GM18951 (cell line): ENCODE measurements around the gene PAX7.
"Not testable (repeated sequence)": the region's sequence is repeated elsewhere in the genome, so short reads cannot be mapped to it uniquely, and the experiment has no call there.

Experiments used
- POLR2A ChIP-seq: IDR thresholded peaks from 4 replicates; pipeline ENCODE4 v1.6.1; 2011; ENCODE audit warnings: mild to moderate bottlenecking; ENCODE audit not compliant: insufficient read length, insufficient read depth; ENCODE audit errors: extremely low read depth
- in situ Hi-C: fragments of 300-500 bp; cut with MboI; formaldehyde crosslinking; loops from one replicate; pipeline ENCODE4 v1.12.0; 2022; ENCODE audit warnings: low sequenced_read_pairs, mixed read lengths, inconsistent platforms; ENCODE audit not compliant: unreplicated experiment

PAX7 gene

DNA sequence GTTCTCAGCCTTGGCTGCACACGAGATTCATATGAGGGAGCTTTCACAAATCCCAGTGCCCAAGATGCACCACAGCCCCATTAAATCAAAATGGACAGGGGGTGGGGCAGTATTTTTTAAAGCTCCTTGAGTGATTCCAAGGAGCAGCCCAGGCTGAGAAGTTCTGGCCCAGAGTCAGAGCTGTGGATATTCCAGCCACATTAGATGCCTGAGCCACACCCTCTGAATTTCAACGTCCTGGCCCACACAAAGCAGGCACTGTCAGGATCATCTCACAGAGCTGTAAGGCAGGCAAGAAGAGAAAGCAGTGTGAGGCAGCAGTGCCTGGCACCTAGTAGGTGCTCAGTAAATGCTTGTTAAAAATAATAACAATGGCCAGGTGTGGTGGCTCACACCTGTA lies 37.4 kb downstream of the PAX7 start:
- in situ Hi-C loops = no loop called here
- TF ChIP-seq POLR2A = no peak

DNA sequence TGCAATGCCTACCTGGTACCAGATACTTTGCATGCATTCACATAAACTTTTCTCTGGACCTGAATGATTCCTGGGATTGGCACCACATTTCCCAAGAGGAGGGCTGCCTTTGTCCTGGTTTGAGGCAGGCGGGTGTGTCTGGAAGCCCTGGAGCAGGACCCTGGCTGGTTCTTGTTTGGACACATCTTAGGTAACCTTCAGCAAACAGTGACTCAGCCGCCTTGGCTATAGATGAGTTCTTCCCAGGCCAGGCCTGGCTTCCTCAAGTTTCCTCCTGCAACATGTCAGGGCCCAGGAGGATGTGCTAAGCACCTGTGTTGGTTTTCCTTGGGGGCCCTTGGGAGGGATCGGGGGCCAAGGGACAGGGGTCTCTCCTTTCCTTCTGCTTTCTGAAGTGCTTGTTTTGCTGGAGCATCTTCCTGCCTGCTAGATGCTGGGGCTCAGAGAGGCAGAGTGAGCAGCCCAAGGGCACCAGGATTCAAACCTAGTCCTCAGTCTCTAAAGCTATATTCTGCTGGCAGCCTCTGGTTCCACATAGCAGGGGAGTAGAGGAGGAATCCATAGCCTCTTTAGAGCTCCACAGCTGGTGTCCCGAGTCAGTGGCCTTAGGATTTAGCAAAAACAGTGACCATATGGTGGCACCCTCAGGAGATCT lies 38.2 kb downstream of the PAX7 start:
- no peak for TF ChIP-seq POLR2A

DNA sequence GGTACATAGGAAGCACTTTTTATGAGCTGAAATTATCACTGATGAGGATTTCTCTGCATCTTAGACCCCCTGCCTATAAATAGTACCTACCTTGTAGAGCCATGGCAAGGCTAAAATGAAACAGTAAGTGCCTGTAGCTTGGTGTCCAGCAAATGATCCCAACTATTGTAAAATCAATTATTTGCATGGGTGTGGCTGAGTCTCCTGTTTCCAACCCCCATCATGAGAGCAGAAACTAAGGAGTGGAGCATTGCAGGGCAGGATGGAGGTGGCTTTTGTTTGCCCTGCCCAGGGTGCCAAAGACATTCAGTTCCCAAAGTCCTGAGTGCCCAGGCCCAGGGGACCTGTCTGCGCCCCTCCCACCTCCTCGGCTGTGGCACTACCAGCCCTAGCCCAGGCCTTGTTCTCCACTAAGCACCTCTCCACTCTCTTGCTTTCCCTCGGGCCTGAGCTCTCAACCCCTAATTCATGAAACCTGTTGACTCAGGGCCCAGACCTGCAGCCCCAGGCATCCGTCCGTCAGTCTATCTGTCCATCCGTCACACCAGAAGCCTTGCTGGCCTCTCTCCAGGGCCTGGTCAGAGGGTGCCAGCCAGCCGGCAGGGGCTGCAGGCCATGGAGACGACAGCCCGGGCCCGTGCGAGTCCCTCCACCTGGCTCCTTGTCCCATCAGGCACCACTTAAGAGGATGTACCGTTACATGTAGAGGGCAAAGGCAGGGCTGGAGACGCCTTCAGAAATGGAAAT lies 39.6 kb downstream of the PAX7 start:
- TF ChIP-seq POLR2A = no peak
- in situ Hi-C loops = no loop called here

More for the DNA sequence above, 38.2 kb downstream of the PAX7 start:
- in situ Hi-C loops = no loop called here

DNA sequence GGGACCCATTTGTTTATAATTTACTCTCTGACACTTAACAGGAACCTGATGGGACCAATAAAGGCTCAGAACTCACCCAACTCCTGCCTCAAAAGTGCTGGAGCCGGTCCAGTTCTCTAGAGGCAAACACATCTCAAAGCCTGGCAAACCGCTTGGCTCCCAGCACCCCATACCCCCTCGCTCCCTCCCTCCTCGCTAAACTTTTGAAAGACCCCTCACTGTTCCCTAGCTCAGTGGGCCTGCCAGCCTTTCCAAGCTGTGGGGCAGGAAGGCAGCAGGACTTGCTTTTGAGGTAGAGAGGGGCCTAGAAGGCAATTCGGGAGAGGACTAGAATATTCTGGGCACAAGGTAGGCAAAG lies 40.2 kb downstream of the PAX7 start:
- no peak for TF ChIP-seq POLR2A

DNA sequence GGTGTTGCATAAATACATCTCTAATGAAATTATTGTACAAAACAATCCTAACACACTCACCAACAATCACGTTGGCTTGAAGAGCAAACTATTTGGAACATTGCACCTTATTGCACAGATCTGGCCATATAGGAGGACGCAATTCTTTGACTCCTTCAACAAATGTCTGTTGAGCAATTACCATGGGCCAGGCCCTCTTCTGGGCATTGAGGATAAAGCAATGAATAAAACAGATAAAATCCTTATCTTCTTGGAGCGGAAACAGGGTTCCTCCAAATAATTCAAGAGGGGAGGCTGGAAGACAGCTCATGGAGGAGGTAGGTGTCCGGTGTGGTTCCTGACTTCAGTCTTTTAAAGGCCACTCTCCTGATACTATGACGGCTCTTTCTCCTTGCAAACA lies 43.3 kb downstream of the PAX7 start:
- TF ChIP-seq POLR2A = no peak
- in situ Hi-C loops = no loop called here

More for the DNA sequence above, 40.2 kb downstream of the PAX7 start:
- in situ Hi-C loops = no loop called here

DNA sequence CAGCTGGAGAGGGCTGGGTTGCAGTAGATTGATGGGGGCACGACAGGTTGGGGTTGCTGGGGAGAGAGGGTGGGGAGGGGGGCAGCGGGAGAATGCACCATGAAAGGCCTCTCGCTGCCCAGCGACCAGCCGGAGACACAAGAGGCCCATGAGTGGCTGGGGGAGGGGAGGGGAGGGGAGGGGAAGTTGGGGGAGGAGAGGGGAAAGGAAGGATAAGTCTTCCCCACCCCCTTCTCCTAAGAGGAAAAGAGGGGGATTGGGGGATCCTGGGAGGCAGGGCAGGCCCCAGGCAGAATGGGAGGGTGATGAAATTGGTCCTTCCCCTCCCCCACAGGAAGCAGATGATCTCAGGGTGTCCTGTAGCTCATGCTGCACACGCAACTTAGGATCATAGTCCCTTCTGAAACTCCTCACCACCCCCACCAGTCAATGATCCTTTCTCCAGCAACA lies 45.7 kb downstream of the PAX7 start:
- no peak for TF ChIP-seq POLR2A
- in situ Hi-C loops = no loop called here

DNA sequence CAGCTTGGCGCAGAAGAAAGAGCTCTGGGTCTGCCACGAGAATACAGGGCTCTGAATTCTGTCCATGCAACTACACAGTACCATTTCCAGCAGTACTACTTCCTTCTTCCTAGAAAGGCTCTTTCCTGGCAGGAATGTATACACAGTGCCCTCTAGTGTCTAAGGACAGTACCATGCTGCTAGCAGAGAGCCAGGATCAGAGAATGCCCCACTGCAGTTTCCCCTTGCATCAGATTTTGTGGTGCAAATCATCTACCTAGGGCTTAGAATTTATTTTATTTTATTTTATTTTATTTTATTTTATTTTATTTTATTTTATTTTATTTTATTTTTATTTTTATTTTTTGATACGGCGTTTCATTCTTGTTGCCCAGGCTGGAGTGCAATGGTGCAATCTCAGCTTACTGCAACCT lies 50.8 kb downstream of the PAX7 start:
- TF ChIP-seq POLR2A = no peak
- in situ Hi-C loops = no loop called here

DNA sequence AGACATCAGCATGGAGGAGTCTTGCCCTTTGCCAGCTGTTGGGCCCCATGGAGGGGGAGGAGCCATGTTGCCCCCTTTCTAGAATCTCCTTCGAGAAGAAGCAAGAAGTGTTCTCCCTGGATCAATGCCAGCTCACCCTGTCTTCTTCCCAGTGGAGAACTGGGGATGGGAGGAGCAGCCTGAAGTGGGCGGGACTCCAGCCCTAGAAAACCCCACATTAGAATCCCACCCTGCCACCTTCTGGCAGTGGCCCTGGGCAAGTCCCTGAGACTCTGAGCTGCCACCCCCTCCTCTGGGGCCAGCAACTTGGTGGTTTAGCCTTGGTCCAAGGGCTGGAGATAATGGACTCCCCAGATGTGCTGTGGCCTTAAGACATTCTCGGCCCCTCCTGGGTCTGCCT lies 51.7 kb downstream of the PAX7 start:
- in situ Hi-C loops = no loop called here
- no peak for TF ChIP-seq POLR2A

DNA sequence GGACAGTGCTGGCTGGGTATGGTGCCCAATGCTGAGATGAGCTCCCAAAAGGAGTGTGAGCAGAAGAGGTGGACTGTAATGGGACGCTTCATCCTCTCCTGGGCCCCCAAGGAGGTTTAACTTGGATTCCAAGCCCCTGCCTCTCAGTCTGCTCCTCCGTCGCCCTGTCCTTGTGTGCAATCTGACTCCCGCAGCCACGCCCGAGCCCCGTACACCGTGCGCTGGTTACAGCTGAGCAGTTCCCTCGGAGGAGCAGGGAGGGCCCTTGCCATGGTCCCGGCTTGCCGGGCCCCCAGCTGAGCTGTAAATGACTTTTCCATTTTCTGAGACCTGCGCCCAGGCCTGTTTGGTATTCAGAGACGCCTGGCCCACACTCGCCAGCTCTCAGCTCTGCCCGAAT lies 53.7 kb downstream of the PAX7 start:
- in situ Hi-C loops = no loop called here
- TF ChIP-seq POLR2A = no peak

DNA sequence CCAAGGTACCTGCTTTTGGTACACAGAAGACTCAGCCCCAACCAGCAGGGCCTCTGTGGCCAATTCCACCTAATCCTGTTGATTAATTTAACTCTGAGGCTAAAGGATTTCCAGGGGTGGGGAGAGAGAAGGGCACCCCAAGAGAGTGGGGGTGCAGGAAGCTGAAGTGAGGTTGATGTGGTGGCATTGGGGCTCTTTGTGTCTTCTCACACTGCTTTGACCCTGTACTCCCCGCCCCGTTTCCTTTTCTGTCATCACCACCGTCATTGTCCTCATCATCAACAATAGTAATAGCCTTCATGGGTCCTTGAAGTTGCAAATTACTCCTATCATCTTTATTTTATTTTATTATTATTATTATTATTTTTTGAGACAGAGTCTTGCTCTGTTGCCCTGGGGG lies 55.9 kb downstream of the PAX7 start:
- no peak for TF ChIP-seq POLR2A

DNA sequence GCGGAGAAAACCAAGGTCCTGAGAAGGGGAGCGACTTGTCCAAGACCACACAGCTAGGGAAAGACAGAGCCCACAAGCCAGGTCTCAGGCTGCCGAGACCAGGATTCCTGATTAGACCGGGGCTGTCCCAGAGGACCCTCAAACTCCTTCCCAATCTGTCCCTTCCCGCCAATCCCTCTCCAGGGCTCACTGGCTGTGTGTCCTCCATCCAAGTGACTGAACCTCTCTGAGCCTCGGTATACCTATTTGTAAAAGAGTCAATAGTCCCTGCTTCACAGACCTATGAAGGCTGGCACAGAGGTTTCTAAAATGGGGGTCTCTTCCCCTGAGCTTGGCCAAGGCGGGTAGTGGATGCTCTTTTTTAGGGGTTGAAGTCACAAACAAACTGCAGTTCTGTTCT lies 56.6 kb downstream of the PAX7 start:
- in situ Hi-C loops = no loop called here
- no peak for TF ChIP-seq POLR2A

More for the DNA sequence above, 55.9 kb downstream of the PAX7 start:
- in situ Hi-C loops = no loop called here

DNA sequence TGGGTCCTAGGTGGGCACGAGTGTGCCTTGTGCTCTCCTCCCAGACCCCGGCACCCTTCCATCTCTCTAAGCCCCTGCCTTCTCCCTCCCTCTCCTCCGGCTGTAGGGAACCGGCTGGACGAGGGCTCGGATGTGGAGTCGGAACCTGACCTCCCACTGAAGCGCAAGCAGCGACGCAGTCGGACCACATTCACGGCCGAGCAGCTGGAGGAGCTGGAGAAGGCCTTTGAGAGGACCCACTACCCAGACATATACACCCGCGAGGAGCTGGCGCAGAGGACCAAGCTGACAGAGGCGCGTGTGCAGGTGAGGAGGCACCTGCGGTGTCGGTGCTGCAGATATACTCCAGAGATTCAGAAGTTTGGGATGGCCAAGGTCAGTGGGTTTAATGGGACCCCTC lies 61.0 kb downstream of the PAX7 start:
- TF ChIP-seq POLR2A = no peak
- in situ Hi-C loops = no loop called here

DNA sequence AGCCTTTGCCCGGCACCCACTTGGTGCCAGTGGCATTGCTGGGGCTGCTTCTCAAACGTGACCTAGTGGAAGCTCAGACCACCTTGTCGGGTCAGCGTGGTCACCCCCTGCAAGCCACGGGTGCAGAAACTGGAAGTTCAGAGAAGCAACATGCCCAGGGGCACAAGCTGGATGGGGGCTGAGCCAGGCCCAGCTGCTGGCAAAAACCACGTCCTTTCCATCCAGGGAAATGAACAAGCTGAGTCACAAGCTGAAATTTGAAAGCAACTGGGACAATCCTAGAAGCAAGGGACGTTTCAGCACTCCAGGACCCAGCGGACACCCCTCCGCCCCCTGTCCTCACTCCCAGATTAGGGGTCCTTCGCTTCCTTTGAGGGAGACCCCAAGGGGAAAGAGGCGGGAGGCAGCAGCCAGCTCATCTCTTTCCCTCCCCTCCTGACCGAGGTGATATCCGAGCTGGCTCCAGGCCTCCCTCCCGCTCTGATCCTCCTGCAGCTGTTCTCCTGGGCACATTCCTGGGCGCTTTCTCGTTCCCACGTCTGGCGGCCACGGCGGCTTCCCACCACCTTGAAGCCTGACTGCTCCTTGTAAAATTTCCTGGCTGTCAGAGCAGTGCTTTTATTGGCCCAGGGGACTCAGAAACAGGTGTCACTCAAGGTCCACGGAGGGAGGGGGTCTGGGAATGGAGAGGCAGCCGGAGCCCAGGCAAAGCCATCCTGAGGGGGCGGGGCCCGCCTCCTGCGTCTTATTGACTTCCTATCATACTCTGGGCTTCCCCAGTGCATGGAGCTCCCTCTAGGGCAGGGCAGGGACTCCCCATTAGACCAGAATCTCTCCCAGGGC lies 62.8 kb downstream of the PAX7 start:
- TF ChIP-seq POLR2A = no peak
- in situ Hi-C loops = no loop called here

DNA sequence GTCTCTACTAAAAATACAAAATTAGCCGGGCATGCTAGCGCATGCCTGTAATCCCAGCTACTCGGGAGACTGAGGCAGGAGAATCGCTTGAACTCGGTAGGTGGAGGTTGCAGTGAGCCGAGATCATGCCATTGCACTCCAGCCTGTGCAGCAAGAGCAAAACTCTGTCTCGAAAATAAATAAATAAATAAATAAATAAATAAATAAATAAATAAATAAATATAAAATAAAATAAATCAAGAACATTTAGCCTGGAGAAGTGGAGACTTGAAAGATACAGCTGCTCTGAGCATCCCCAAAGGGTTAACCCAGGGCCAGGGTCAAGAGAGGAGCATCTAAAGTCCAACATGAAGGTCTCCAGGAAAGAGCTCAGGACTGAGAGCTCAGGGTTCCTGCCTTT lies 63.6 kb downstream of the PAX7 start:
- in situ Hi-C loops = not testable (repeated sequence)
